GM12878 (cell line): ENCODE measurements around the gene COQ3. TPM values are rescaled to one million over a fixed set of nuclear protein-coding genes. Genes with fewer than 3 reads are reported as not detected.

Experiments
- BCL11A ChIP-seq: IDR thresholded peaks from 2 replicates; pipeline ENCODE4 v1.6.1; 2011; ENCODE audit warnings: low read depth, low read length
- CHD2 ChIP-seq: IDR thresholded peaks from 2 replicates; pipeline ENCODE4 v1.6.1; 2011; ENCODE audit warnings: low read depth, low read length, improper control_type of control experiment, borderline replicate concordance
- DPF2 ChIP-seq: fragments of 450-650 bp; IDR thresholded peaks from 2 replicates; pipeline ENCODE4 v1.6.1; 2017; ENCODE audit warnings: mild to moderate bottlenecking
- MEF2B ChIP-seq: fragments of 450-650 bp; IDR thresholded peaks from 2 replicates; pipeline ENCODE4 v1.6.1; 2018; ENCODE audit warnings: mild to moderate bottlenecking, moderate library complexity; ENCODE audit not compliant: partially characterized antibody, poor library complexity, severe bottlenecking
- MTA2 ChIP-seq: fragments of 450-650 bp; IDR thresholded peaks from 2 replicates; pipeline ENCODE4 v1.6.1; 2016; ENCODE audit warnings: low read depth, mild to moderate bottlenecking, moderate library complexity
- NBN ChIP-seq: fragments of 450-650 bp; IDR thresholded peaks from 2 replicates; pipeline ENCODE4 v1.6.1; 2016
- NFYB ChIP-seq: IDR thresholded peaks from 2 replicates; pipeline ENCODE4 v1.6.1; 2011; ENCODE audit warnings: low read depth, mild to moderate bottlenecking, low read length, improper control_type of control experiment, moderate library complexity; ENCODE audit not compliant: insufficient read depth
- NR2C1 ChIP-seq: fragments of 450-650 bp; IDR thresholded peaks from 2 replicates; pipeline ENCODE4 v1.6.1; 2017; ENCODE audit warnings: antibody characterized with exemption, mild to moderate bottlenecking, moderate library complexity
- RAD21 ChIP-seq: IDR thresholded peaks from 2 replicates; pipeline ENCODE4 v1.6.1; 2011; ENCODE audit warnings: mild to moderate bottlenecking, low read depth, low read length, moderate library complexity; ENCODE audit not compliant: insufficient read depth
- RCOR1 ChIP-seq: conservative IDR thresholded peaks from 2 replicates; pipeline ENCODE4 v1.6.1; 2012; ENCODE audit warnings: low read depth, low read length, improper control_type of control experiment
- SMAD5 ChIP-seq: IDR thresholded peaks from 2 replicates; pipeline ENCODE4 v1.6.1; 2016; ENCODE audit warnings: antibody characterized with exemption, low read depth
- SUZ12 ChIP-seq: fragments of 200-600 bp; sonication (generic); IDR thresholded peaks from one replicate; pipeline ENCODE4 v1.6.1; 2018; ENCODE audit warnings: antibody characterized with exemption, mild to moderate bottlenecking; ENCODE audit not compliant: unreplicated experiment
- TAF1 ChIP-seq: IDR thresholded peaks from 2 replicates; pipeline ENCODE4 v1.6.1; 2011; ENCODE audit warnings: mild to moderate bottlenecking, low read depth, low read length, borderline replicate concordance
- ZNF24 ChIP-seq: fragments of 450-650 bp; IDR thresholded peaks from 2 replicates; pipeline ENCODE4 v1.6.1; 2017; ENCODE audit warnings: antibody characterized with exemption, mild to moderate bottlenecking
- polyA plus RNA-seq, 11 experiments: library from polyadenylated mRNA; depleted of rRNA in 4 of 11; unstranded in 6 of 11; stranded (reverse) in 5 of 11; fragments of >200 nt; fragmentation: Nextera tagmentation in 4 of 11; fragmentation: Illumina TruSeq in 1 of 11; extraction: Ambion mirVana in 4 of 11; extraction: Trizol in 1 of 11; gene quantifications; 1 replicate in 1 of 11; 2 replicates in 10 of 11; pipeline versions ENCODE4 v1.2.1 to v1.2.3, GENCODE V29; 2011 to 2016; ENCODE audit warnings: inconsistent platforms in 2 of 11, missing spikeins in 2 of 11, low read depth in 1 of 11
- total RNA-seq, 4 experiments: library from RNA; depleted of rRNA in 3 of 4; stranded (reverse); fragments of >200 nt in 3 of 4; fragmentation: Illumina TruSeq in 1 of 4; extraction: Trizol in 1 of 4; gene quantifications; 2 replicates each; pipeline versions ENCODE4 v1.2.1 to v1.2.3, GENCODE V29; 2013 to 2021
- TF ChIP-seq, protein P1 (sequence below), 3 experiments: IDR thresholded peaks in 2 of 3; conservative IDR thresholded peaks in 1 of 3; 2 replicates each; pipeline ENCODE4 v1.5.1; 2011; ENCODE audit warnings: low read depth in 3 of 3, low read length in 3 of 3, mild to moderate bottlenecking in 3 of 3, control low read depth in 2 of 3, moderate library complexity in 2 of 3, inconsistent platforms in 1 of 3, mixed read lengths in 1 of 3; ENCODE audit not compliant: control insufficient read depth in 2 of 3, insufficient read depth in 1 of 3; ENCODE audit errors: extremely low read depth in 1 of 3
- TF ChIP-seq, protein P2 (sequence below): fragments of 450-650 bp; formaldehyde crosslinking; IDR thresholded peaks from 2 replicates; pipeline ENCODE4 v1.5.0; 2022; ENCODE audit warnings: mild to moderate bottlenecking, missing genetic modification characterization
- TF ChIP-seq, protein P3 (sequence below): IDR thresholded peaks from 2 replicates; pipeline ENCODE4 v1.6.1; 2011; ENCODE audit warnings: low read depth, low read length, improper control_type of control experiment, borderline replicate concordance
- TF ChIP-seq, protein P4 (sequence below): fragments of 150-350 bp; IDR thresholded peaks from 2 replicates; pipeline ENCODE4 v1.6.1; 2014; ENCODE audit warnings: mild to moderate bottlenecking, low read depth, low read length
- TF ChIP-seq, protein P5 (sequence below): fragments of 450-650 bp; IDR thresholded peaks from 2 replicates; pipeline ENCODE4 v1.6.1; 2017; ENCODE audit warnings: mild to moderate bottlenecking, low read depth, inconsistent platforms; ENCODE audit not compliant: poor library complexity, severe bottlenecking

COQ3 gene
- total and polyA plus RNA-seq, 10 of the 15 experiments (the other 5 are each of a cell fraction or from before 2014, with no cell fraction given), result 9.3 to 50.6 (median 16.0) TPM

DNA sequence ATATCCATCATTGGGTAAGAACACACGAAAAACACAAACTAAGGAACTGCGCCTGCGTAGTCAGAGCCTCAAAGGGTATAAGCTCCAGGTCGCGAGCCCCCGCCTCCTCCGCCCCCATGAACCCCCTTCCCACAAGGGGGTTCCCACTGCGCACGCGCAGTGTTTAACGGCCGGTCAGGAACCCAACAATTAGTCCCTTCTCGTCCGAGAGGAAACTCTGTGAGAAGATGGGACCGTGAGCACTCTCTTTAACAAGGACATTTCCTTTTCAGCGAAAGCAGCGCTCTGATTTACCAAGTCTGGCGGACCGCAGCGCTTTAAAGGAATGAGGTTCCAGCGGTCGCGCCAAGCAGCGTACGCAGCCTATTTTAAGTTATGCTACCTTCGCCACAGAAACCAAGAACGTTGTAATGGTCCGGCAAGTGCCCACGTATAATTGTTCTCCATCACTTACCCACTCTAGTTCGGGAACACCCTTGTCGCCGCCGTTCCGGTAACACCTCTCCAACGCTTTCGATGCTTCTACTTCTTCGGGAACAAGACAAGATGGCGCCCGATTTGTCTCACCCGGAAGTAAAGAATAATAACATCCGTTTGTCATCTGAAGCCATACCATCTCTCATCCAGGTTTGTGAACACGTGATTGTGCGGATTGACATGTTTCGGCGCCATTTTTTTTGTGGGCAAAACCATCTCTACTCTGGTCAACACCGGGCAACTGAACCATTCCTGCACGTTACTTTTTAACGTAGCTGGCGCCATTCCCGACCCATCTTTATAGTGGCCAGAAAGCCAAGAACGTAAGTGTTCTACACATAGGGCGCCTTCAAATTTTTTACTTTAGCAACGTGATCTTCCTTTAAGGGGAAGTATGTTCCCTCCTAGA is 31.0 kb upstream of the COQ3 start, which contains the start of gene PNISR (continued):
- no peak for TF ChIP-seq TAF1
- peak; percentile 47; the same call in 1 of the 2 replicates for TF ChIP-seq NBN
- TF ChIP-seq, protein P1, sequence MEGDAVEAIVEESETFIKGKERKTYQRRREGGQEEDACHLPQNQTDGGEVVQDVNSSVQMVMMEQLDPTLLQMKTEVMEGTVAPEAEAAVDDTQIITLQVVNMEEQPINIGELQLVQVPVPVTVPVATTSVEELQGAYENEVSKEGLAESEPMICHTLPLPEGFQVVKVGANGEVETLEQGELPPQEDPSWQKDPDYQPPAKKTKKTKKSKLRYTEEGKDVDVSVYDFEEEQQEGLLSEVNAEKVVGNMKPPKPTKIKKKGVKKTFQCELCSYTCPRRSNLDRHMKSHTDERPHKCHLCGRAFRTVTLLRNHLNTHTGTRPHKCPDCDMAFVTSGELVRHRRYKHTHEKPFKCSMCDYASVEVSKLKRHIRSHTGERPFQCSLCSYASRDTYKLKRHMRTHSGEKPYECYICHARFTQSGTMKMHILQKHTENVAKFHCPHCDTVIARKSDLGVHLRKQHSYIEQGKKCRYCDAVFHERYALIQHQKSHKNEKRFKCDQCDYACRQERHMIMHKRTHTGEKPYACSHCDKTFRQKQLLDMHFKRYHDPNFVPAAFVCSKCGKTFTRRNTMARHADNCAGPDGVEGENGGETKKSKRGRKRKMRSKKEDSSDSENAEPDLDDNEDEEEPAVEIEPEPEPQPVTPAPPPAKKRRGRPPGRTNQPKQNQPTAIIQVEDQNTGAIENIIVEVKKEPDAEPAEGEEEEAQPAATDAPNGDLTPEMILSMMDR (IDR thresholded peaks at IDR 0.05 in 2 of 3, conservative IDR thresholded peaks at IDR 0.05 in 1 of 3; ENCODE audit: control insufficient read depth in 2 of 3, extremely low read depth in 1 of 3, insufficient read depth in 1 of 3, low read depth in 3 of 3, low read length in 3 of 3), result no peak
- no peak for TF ChIP-seq BCL11A
- peak; percentile 70; the same call in 1 of the 2 replicates for TF ChIP-seq DPF2
- TF ChIP-seq, protein P2, sequence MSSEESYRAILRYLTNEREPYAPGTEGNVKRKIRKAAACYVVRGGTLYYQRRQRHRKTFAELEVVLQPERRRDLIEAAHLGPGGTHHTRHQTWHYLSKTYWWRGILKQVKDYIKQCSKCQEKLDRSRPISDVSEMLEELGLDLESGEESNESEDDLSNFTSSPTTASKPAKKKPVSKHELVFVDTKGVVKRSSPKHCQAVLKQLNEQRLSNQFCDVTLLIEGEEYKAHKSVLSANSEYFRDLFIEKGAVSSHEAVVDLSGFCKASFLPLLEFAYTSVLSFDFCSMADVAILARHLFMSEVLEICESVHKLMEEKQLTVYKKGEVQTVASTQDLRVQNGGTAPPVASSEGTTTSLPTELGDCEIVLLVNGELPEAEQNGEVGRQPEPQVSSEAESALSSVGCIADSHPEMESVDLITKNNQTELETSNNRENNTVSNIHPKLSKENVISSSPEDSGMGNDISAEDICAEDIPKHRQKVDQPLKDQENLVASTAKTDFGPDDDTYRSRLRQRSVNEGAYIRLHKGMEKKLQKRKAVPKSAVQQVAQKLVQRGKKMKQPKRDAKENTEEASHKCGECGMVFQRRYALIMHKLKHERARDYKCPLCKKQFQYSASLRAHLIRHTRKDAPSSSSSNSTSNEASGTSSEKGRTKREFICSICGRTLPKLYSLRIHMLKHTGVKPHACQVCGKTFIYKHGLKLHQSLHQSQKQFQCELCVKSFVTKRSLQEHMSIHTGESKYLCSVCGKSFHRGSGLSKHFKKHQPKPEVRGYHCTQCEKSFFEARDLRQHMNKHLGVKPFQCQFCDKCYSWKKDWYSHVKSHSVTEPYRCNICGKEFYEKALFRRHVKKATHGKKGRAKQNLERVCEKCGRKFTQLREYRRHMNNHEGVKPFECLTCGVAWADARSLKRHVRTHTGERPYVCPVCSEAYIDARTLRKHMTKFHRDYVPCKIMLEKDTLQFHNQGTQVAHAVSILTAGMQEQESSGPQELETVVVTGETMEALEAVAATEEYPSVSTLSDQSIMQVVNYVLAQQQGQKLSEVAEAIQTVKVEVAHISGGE, result no peak
- TF ChIP-seq NFYB, result no peak
- peak; percentile 93 for TF ChIP-seq SMAD5
- TF ChIP-seq, protein P3, sequence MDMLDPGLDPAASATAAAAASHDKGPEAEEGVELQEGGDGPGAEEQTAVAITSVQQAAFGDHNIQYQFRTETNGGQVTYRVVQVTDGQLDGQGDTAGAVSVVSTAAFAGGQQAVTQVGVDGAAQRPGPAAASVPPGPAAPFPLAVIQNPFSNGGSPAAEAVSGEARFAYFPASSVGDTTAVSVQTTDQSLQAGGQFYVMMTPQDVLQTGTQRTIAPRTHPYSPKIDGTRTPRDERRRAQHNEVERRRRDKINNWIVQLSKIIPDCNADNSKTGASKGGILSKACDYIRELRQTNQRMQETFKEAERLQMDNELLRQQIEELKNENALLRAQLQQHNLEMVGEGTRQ, result peak; percentile 80
- TF ChIP-seq CHD2, result peak; percentile 28; the same call in 1 of the 2 replicates
- peak; percentile 100 for TF ChIP-seq NR2C1
- TF ChIP-seq, protein P4, sequence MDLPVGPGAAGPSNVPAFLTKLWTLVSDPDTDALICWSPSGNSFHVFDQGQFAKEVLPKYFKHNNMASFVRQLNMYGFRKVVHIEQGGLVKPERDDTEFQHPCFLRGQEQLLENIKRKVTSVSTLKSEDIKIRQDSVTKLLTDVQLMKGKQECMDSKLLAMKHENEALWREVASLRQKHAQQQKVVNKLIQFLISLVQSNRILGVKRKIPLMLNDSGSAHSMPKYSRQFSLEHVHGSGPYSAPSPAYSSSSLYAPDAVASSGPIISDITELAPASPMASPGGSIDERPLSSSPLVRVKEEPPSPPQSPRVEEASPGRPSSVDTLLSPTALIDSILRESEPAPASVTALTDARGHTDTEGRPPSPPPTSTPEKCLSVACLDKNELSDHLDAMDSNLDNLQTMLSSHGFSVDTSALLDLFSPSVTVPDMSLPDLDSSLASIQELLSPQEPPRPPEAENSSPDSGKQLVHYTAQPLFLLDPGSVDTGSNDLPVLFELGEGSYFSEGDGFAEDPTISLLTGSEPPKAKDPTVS, result no peak
- TF ChIP-seq, protein P5, sequence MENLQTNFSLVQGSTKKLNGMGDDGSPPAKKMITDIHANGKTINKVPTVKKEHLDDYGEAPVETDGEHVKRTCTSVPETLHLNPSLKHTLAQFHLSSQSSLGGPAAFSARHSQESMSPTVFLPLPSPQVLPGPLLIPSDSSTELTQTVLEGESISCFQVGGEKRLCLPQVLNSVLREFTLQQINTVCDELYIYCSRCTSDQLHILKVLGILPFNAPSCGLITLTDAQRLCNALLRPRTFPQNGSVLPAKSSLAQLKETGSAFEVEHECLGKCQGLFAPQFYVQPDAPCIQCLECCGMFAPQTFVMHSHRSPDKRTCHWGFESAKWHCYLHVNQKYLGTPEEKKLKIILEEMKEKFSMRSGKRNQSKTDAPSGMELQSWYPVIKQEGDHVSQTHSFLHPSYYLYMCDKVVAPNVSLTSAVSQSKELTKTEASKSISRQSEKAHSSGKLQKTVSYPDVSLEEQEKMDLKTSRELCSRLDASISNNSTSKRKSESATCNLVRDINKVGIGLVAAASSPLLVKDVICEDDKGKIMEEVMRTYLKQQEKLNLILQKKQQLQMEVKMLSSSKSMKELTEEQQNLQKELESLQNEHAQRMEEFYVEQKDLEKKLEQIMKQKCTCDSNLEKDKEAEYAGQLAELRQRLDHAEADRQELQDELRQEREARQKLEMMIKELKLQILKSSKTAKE, result no peak
- no peak for TF ChIP-seq RAD21
- no peak for TF ChIP-seq RCOR1
- no peak for TF ChIP-seq ZNF24
- no peak for TF ChIP-seq SUZ12
- peak; percentile 30 for TF ChIP-seq MEF2B
- TF ChIP-seq MTA2, result peak; percentile 96
